Ovary (tissue), 9 donors: ENCODE data around the gene SPINT2. TPM values are rescaled to one million over a fixed set of nuclear protein-coding genes. Genes with fewer than 3 reads are reported as not detected.
"Not testable (repeated sequence)": the region's sequence is repeated elsewhere in the genome, so short reads cannot be mapped to it uniquely, and the experiment has no call there.

Source experiments
- DNase-seq, 5 donors: peaks; one replicate each; pipeline ENCODE4 v3.0.0-alpha.2; 2019 to 2020
- H3K27ac ChIP-seq, 2 donors: fragments of 200-600 bp; one replicate each; pipeline versions ENCODE4 v1.5.1 to v1.8.0; 2019 to 2022
- H3K27me3 ChIP-seq: fragments of 200-600 bp; one replicate; pipeline ENCODE4 v1.8.0; 2022
- H3K36me3 ChIP-seq: fragments of 200-600 bp; sonication (generic); one replicate; pipeline ENCODE4 v1.5.1; 2019
- H3K4me1 ChIP-seq: one replicate; pipeline ENCODE4 v1.8.1; 2013; ENCODE audit warnings: mild to moderate bottlenecking, moderate library complexity; ENCODE audit not compliant: insufficient read depth
- H3K4me3 ChIP-seq: fragments of 200-600 bp; sonication (generic); one replicate; pipeline ENCODE4 v1.5.1; 2017
- H3K9me3 ChIP-seq, 2 donors: fragments of 200-600 bp in 1 of 2; sonication (generic) in 1 of 2; one replicate each; pipeline versions ENCODE4 v1.5.1 to v1.8.1; 2013 to 2019; ENCODE audit warnings: mild to moderate bottlenecking in 1 of 2, moderate library complexity in 1 of 2
- EP300 ChIP-seq: sonication (generic); formaldehyde crosslinking; IDR thresholded peaks from one replicate; pipeline ENCODE4 v1.6.1; 2017; ENCODE audit warnings: antibody characterized with exemption
- POLR2A ChIP-seq: fragments of 450-650 bp; IDR thresholded peaks from one replicate; pipeline ENCODE4 v1.6.1; 2017; ENCODE audit warnings: antibody characterized with exemption, mild to moderate bottlenecking, moderate library complexity
- WGBS, 3 donors: extraction: QIAGEN DNeasy Blood & Tissue Kit in 1 of 3; methylation state at CpG; one replicate each; pipeline versions ENCODE4 v1.1.5 to v1.1.7; 2013 to 2017; 5-methylcytosine and 5-hydroxymethylcytosine counted together
- intact Hi-C, 4 donors: fragments of 100-400 bp; cut with DNase I; formaldehyde crosslinking; loops; one replicate each; pipeline versions ENCODE4 v1.11.0 to v1.15.1; 2022 to 2023
- polyA plus RNA-seq, 2 donors: library from polyadenylated mRNA; stranded (reverse); fragments of 200-250 nt in 1 of 2; fragments of 350-450 nt in 1 of 2; fragmentation: Illumina TruSeq in 1 of 2; extraction: RNeasy Lipid Tissue Mini Kit (QIAGEN cat#74804) in 1 of 2; gene quantifications; one replicate each; pipeline ENCODE4 v1.2.3, GENCODE V29; 2013 to 2014
- total RNA-seq, 7 donors: library from RNA; depleted of rRNA in 2 of 7; stranded (reverse); fragments of >200 nt in 2 of 7; fragmentation: NEBNext Ultra II Directional in 3 of 7; extraction: Animal tissue kit (Norgen Biotek cat#: 25700) in 3 of 7; gene quantifications; one replicate each; pipeline versions ENCODE4 v1.1.0 to v1.2.4, GENCODE V29; 2016 to 2023
- TF ChIP-seq, protein P1 (sequence below), 3 donors: fragments of 450-650 bp in 2 of 3; fragments of 200-600 bp in 1 of 3; IDR thresholded peaks; one replicate each; pipeline versions ENCODE4 v1.5.1 to v1.8.0; 2016 to 2022; ENCODE audit warnings: antibody characterized with exemption in 3 of 3, mild to moderate bottlenecking in 1 of 3
- donor health status: DM: no; HTN: no; CAD: no; lungs with moderate emphysema.
- donor health status: DM: no; HTN: no; CAD: no.
- donor health status: Bipolar disorder and iron deficiency.
- donor health status: DM: yes; HTN: yes; CAD: no.
- donor health status: DM: no; HTN: no; CAD: no.
- donor health status: DM: yes; HTN: yes; CAD: no.

The SPINT2 gene
- total and polyA plus RNA-seq, 9 donors = 71.5 to 556 (median 117) TPM

DNA sequence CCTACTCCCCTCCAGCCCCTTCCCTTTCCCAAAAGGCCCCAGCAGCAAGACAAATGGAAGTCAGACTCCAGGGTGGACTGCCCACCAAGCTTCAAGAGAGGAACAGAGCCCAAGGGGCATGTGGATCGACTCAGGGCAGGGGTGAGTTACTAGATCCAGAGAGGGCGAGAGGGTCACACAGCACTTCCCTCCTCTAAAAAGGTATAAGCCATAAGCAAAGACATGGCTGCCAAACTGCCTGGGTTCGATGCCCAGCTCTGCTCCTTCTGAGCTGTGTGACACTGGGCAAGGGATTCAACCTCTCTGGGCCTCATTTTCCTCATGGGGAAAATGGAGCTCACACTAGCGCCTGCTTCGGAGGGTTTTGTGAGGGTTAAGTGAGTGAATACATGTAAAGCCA lies 12.0 kb upstream of the SPINT2 start:
- no peak for DNase-seq
- WGBS, 3 donors = 53 to 68% (median 67%) methylated on average over 5 of the region's 5 CpGs
- Histone ChIP-seq H3K4me3 (peak overlapping the region; percentile 17), H3K27me3 (no peaks in the 10 kb centered on the region), H3K36me3 (no peaks in the 10 kb centered on the region), H3K27ac (peak overlapping the region; percentile 88 to 89), H3K4me1 (peaks cover 26% of the 10 kb centered on the region), H3K9me3 (no peaks in the 10 kb centered on the region)
- intact Hi-C loops = loop anchor here in 3 of 4 donors (5.0 kb wide), 2 partner anchors 65 to 70 kb away; partner anchors contain the start of genes KCNK6 (in 1 of the 3) and YIF1B (in 1 of the 3)
- TF ChIP-seq POLR2A (no peak), EP300 (no peak)
- TF ChIP-seq, protein P1, sequence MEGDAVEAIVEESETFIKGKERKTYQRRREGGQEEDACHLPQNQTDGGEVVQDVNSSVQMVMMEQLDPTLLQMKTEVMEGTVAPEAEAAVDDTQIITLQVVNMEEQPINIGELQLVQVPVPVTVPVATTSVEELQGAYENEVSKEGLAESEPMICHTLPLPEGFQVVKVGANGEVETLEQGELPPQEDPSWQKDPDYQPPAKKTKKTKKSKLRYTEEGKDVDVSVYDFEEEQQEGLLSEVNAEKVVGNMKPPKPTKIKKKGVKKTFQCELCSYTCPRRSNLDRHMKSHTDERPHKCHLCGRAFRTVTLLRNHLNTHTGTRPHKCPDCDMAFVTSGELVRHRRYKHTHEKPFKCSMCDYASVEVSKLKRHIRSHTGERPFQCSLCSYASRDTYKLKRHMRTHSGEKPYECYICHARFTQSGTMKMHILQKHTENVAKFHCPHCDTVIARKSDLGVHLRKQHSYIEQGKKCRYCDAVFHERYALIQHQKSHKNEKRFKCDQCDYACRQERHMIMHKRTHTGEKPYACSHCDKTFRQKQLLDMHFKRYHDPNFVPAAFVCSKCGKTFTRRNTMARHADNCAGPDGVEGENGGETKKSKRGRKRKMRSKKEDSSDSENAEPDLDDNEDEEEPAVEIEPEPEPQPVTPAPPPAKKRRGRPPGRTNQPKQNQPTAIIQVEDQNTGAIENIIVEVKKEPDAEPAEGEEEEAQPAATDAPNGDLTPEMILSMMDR (IDR thresholded peaks at IDR 0.05) = no peak

DNA sequence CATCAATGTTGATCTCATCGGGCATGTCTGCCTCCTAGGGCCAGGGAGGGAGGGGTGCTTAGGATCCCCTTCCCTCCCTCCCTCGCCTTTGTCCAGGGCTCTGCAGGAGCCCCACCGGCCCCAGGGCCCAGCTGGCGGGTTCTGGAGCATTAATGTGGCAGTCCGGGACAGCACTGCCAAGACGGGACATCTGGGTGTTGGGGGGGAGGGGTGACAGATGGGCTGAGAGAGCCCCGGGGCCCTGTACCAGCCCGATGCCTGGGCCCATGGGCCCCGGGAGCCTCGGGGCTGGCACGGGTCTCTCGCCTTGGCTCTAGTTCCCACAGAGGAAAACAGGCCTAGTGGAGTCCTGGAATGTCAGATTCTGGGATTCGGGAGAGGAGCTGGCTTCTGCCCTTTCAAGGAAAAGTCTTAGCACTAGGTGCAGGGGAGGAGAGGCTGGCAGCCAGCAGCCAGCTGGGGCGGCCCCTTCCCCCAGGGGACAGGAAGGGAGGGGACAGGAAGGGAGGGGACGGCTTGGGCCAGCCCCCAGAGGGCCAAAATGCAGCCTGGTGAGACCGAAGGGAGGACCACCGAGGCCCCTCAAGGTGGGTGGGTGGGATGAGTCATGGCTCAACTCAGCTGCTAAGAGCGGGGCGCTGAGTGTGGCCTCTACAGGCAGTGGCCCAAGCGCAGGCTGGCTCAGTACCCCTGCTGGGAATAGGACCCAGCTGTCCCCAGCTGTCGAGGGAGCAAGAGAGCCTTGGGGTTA lies 11.3 kb upstream of the SPINT2 start:
- H3K4me1 ChIP-seq = peaks cover 24% of the 10 kb centered on the region
- DNase-seq = peak; percentile 53 to 67 (median 61)
- H3K27ac ChIP-seq = peak overlapping the region; percentile 88 to 89
- intact Hi-C loops = loop anchor here in 3 of 4 donors (5.0 kb wide), 2 partner anchors 64 to 69 kb away; partner anchors contain the start of genes KCNK6 (in 1 of the 3) and YIF1B (in 1 of the 3)
- no peak for TF ChIP-seq POLR2A
- TF ChIP-seq, protein P1 (IDR thresholded peaks at IDR 0.05) = no peak
- no peak for TF ChIP-seq EP300
- no peaks in the 10 kb centered on the region for H3K36me3 ChIP-seq
- peak overlapping the region; percentile 17 for H3K4me3 ChIP-seq
- H3K9me3 ChIP-seq = no peaks in the 10 kb centered on the region
- no peaks in the 10 kb centered on the region for H3K27me3 ChIP-seq
- 6 to 13% (median 10%) methylated on average over 21 of the region's 21 CpGs for WGBS, 3 donors

DNA sequence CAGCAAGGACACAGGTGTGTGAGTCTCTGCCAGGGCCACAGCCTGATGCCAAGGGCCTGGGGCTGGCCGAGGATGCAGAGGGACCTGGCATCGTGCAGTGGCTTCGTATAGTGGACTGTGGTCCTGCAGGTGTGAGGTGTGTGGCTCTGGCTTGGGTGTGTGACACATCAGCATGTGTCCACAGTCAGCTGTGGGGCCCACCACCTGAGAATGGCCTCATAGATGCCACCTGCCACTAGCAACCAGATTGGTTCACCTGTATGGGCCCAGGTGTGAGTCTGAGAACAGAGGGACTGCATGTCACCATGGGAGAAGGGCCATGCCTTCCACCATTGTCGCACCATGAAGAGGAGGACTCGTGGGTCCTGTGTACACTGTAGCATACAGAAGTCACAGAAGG lies 10.6 kb upstream of the SPINT2 start:
- H3K4me3 ChIP-seq = peak overlapping the region; percentile 17
- TF ChIP-seq EP300 (no peak), POLR2A (no peak)
- TF ChIP-seq, protein P1 (IDR thresholded peaks at IDR 0.05) = no peak
- peak overlapping the region; percentile 88 to 89 for H3K27ac ChIP-seq
- peak in 1 of 5 donors; percentile 41 for DNase-seq
- H3K36me3 ChIP-seq = no peaks in the 10 kb centered on the region
- intact Hi-C loops = loop anchor here in 3 of 4 donors (5.0 kb wide), 2 partner anchors 64 to 69 kb away; partner anchors contain the start of genes KCNK6 (in 1 of the 3) and YIF1B (in 1 of the 3)
- peaks cover 24% of the 10 kb centered on the region for H3K4me1 ChIP-seq
- 60 to 66% (median 66%) methylated on average over 5 of the region's 5 CpGs for WGBS, 3 donors
- no peaks in the 10 kb centered on the region for H3K27me3 ChIP-seq
- H3K9me3 ChIP-seq = no peaks in the 10 kb centered on the region

DNA sequence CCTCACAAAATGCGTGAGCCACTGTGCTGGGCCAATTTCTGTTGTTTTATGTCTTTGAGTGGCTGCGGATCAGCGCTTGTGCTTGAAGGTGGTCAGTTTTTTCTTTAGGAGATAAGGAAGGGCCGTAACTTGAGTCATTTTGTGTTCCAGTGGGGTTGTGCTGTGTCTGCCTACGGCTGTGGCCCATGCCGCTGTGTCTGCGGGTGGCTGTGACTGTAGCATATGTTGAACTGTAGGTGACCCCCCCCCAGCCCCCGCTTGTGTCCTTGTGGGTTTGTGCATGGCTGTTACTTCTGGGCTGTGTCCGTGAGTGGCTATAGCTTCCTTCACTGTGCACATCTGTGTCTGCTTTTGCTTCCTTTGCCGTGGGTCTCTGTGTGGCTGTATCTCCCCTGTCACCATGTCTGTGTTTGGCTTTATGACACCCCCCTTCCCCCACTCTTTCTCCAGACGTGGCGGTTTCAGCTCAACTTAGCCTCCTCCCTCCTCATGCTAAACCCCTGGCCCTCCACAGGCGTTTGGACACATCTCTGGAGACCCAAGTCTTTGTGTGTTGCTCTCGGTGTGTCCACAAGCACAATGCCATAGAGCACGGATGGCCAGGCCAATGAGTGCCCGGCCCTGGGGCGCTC lies 8.9 kb upstream of the SPINT2 start:
- Histone ChIP-seq H3K4me3 (peak overlapping the region; percentile 56), H3K27me3 (no peaks in the 10 kb centered on the region), H3K9me3 (no peaks in the 10 kb centered on the region), H3K4me1 (peaks cover 24% of the 10 kb centered on the region), H3K27ac (peak overlapping the region; percentile 63 to 88), H3K36me3 (no peaks in the 10 kb centered on the region)
- TF ChIP-seq EP300 (no peak), POLR2A (no peak)
- TF ChIP-seq, protein P1 (IDR thresholded peaks at IDR 0.05) = no peak
- DNase-seq = peak in 1 of 5 donors; percentile 50
- WGBS, 3 donors = 4 to 16% (median 6%) methylated on average over 16 to 17 of the region's 17 CpGs
- intact Hi-C loops = no loop called here

DNA sequence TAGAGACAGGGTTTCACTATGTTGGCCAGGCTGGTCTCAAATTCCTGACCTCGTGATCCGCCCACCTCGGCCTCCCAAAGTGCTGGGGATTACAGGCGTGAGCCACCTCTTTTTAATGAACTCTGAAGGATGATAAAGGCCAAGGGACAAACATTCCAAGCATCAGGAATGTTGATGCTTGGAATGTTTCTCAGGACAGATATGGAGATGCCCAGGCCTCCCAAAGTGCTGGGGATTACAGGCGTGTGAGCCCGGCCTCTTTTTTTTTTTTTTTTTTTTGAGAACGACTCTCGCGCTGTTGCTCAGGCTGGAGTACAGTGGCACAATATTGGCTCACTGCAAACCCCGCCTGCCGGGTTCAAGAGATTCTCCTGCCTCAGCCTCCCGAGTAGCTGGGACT lies 2.4 kb upstream of the SPINT2 start:
- DNase-seq, H3K27ac ChIP-seq, H3K4me3 ChIP-seq, H3K27me3 ChIP-seq, H3K36me3 ChIP-seq, H3K9me3 ChIP-seq, intact Hi-C loops, H3K4me1 ChIP-seq: not testable (repeated sequence)
- WGBS, 3 donors = 86 to 90% (median 90%) methylated on average over 12 of the region's 12 CpGs
